GM19043 (cell line): ENCODE data around the gene DDI1.
"Not testable (repeated sequence)": the region's sequence is repeated elsewhere in the genome, so short reads cannot be mapped to it uniquely, and the experiment has no call there.

Experiments
- ATAC-seq: cut with Tn5 transposase; IDR thresholded peaks from one replicate; pipeline ENCODE4 v1.9.1; 2021; ENCODE audit warnings: low read depth; ENCODE audit not compliant: unreplicated experiment

DDI1 gene

DNA sequence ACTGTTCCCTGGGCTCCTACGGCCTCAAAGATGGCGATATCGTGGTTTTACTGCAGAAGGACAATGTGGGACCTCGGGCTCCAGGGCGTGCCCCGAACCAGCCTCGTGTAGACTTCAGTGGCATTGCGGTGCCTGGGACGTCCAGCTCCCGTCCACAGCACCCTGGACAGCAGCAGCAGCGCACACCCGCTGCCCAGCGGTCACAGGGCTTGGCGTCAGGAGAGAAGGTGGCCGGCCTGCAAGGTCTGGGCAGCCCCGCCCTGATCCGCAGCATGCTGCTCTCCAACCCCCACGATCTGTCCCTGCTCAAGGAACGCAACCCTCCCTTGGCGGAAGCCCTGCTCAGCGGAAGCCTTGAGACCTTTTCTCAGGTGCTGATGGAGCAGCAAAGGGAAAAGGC, 555 bp downstream of the DDI1 start:
- no peak for ATAC-seq

DNA sequence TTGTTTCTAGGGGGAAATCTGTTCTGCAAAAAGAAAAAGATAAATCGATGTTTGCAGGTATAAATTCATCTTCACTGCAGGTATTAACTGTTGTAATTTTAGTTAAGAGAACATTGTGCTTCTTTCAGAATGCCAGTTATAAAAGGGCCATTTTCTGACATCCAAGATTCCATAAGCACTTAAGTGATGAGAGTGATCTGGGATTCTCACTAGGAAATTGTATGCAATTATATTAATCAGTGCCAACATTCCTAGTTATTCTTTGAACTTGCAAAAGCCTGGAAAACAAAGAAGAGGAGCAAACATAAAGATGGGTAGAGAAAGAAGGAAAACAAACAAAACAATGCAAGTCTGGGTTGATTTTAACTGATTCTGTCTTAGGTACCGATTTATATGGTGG, 5.4 kb downstream of the DDI1 start:
- no peak for ATAC-seq

DNA sequence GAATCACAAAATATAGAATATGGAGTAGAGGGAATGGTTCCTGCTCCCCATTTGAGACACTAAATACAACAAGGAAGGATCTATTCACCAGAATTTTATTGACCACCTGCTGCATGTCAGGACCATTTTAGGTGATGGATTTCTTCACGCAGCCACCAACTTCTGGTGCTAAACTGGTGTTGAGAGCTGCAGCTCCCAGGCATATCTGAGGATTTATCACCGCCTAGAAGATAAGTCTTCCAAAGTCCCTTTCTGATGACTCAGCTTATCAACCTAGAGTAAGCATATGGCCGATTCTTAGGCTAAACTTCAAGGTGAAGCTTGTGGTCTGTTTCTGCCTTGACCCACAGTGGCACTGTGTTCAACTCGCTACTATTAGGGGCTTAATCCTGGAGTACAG, 6.7 kb downstream of the DDI1 start:
- no peak for ATAC-seq

DNA sequence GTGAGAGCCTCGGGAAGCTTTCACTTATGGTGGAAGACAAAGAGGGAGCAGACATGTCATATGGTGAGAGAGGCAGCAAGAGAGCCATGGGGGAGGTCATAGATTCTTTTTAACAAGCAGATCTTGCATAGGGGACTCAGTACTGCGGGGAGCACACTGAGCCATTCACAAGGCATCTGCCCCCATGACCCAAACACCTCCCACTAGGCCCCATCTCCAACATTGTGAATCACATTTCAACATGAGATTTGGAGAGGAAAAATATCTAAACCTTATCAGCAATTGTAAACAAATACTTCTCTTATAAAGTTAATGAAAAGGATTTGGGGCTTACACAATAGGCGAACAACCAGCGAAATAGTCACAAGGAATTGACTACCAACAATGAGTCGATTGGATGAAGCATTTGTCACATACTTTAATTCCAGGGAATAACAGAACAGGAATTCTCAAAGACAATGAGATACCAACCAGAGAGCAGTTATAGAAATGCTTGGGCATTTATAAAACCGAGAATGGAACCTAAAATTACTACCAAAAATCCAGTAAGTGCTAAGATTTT, 7.3 kb downstream of the DDI1 start:
- ATAC-seq = no peak

DNA sequence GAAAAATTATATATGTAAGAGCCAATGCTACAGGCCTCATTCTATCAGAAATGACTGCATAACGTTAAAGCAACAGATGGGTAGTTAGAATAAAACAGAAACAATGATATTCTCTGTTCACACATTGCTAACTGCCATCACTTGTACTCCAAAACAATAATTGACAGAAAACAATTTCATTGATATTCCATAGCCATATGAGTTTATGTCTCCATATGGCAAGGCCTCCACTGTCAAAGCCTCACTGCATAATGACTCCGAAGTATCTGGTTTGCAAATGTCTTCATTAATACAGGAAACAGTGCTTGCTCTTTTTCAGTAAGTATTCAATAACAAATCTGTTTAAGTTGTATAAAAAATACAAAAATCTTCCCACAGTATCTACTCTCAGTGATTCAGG, 9.9 kb downstream of the DDI1 start:
- ATAC-seq = no peak

DNA sequence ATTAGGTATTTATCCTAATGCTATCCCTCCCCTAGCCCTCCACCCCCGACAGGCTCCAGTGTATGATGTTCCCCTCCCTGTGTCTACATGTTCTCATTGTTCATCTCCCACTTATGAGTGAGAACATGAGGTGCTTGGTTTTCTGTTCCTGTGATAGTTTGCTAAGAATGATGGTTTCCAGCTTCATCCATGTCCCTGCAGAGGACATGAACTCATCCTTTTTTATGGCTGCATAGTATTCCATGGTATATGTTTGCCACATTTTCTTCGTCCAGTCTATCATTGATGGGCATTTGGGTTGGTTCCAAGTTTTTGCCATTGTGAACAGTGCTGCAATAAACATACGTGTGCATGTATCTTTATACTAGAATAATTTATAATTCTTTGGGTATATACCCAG, 10.4 kb downstream of the DDI1 start:
- ATAC-seq = not testable (repeated sequence)

DNA sequence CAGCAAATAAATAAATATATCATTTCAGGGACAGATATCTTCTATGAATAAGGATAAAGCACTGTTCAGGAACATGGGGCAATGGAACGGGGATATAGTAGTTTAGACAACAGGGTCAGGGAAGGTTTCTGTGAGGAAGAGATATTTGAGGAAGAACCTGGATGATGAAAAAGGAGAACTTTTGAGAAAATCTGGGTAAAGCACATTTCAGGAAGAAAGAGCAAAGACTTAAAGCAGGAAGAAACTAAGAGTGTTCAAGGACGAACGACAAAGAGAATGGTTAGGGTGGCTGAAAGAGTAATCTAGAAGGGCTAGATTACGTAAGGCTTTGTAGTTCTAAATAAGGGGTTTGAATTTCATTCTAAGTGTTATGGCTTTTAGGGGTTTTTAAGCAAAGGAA, 12.7 kb downstream of the DDI1 start:
- no peak for ATAC-seq

DNA sequence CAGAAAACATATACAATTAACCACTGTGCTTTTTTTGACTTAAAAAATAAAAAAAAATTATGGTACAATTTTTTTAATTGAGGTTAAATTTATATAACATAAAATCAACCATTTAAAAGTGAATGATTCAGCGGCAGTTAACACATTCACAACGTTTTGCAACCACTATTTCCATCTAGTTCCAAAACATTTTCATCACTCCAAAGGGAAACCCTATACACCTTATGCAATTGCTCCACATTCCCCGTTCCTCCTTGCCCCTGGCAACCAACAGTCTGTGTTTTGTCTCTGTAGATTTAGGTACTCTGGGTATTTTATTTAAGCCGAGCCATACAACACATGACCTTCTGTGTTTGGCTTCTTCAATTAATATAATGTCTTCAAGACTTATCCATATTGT, 15.3 kb downstream of the DDI1 start:
- no peak for ATAC-seq

DNA sequence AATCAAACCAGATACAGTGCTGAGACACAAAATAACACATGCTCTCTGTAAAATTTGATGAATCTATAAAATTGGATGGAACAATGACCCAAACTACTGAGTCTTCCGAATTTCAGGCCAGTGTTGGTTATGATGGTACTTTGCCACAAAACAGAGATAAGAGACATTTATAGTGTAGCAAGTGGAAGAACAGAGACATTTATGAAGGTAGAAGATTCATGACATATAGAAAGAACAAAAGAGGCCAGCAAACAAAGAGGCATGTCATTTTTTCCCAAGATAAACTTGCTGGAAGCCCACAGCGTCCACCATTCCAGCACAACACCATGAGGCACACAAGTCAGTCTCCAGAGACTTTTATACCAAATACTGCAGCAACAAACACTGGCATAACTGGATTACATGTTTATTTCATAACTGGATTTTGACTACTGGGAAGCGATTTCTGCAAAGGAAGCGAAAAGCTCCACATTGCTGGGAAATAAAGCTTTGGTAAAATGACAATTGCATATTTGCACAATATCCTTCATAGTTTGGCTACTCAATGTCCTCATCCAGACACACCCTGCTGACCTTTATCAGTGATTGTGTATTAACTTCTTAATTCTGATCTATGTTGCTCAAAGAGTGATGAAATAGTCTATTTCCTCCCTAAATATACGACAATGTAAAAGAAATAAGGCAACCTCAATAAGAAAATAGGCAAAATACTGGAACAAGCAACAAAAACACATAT, 17.5 kb downstream of the DDI1 start:
- no peak for ATAC-seq

DNA sequence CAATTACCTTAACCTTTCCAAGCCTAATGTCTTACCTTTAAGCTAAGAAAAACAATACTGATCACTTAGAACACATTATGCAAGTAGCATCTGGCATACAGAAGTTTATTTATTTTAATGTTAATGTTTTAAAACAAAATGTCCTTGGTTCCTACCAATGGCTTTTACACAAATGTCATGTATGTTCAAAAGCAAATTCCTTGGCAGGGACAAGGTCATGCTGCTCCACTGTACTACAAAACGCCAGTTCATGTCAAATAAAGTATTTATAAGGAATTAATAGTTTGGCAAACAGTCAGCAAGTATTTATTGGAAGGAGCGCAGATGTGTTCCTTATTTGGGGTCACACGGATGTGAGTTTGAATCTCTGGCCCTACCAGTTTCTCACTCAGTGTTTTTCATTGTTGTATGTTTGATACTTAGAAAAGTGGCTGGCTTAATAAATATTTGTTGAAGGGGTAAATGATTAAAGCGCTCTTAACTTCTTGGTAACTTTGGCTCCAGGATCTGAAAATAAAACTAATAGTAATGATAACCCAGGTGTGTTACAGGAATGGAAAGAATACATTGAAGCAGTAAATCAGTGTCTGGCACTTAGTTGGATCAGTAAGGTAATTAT, 18.6 kb downstream of the DDI1 start:
- no peak for ATAC-seq

DNA sequence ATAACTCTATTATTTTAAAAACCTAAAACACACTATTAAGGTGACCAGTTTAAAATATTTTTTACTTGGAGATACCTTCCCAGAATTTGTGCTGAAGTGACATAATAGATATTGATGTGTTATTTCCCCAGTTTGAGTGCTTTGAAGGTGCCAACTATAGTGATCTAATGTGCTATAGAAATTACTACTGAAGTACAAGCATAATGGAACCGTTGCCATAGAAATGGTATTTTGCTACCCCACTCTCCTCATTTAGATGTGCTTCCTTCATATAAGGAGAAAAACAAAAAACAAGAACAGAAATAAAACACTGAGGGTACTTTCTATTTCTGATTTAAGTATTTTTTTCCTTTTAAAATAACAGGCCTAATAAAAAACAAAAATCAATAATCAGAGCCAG, 19.2 kb downstream of the DDI1 start:
- no peak for ATAC-seq

DNA sequence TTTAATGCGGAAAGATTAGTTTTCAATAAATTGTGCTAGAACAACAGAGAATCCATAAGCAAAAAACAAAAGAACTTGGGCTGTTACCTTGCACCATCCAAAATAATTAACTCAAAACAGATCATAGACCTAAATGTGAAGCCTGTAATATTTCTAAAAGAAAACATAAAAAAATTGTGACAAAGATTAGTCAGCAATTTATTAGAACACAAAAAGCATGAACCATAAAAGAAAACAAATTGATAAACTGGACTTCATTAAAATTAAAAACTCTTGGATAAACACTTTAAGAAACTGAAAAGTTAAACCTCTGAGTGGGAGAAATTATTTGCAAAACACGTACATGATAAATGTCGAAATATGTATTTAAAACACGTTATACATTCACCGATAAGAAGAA, 21.5 kb downstream of the DDI1 start:
- ATAC-seq = no peak

DNA sequence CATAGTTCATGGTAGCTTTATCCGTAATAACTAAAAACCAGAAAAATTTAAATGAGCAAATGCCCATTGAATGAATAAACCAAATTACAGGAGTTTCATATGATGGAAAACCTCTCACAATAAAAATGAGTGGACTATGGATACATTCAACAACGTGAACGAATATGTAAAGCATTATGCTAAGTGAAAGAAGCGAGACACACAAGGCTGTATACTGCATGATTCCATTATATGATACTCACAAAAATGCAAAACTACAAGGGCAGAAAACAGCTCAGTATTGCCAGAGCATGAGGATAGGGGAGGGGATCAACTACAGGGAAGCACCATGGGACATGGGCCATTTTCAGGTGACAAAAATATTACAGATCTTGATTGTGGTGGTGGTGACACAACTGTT, 22.2 kb downstream of the DDI1 start:
- no peak for ATAC-seq

DNA sequence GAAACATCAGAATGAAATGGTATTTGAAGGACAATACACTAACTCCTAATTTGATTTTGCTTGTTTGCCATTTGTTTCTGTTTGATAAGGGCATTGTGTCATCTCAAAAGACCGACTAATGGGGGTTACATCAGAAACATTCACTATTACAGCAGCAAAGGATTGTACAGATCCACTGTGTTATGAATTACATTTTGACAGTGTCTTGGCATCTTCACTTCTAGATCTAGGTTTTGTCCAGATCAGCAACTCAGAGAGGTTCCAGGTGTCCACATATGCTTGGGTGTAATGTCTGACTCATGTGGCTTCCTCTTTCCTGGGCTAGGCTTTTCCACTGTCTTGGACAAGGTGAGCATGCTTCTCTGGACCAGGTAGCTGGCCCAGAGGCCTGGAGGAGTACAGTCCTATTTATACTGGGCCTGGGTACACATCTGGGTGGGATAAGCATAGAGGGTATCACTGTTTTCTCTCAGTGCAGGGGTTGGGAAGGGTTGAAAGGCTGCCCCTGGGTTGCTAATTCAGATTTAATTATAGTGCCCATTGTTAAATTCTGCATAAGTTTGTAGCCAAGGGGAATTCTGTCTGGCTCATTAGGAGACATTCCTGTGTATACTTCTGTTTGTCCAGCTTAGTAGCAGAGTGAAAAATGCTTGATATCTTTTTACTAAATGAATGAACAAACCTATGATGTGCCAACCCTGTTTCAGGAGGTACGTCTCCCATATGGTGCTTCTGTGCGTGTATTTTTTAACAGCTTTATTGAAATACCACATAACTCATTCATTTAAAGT, 23.8 kb downstream of the DDI1 start:
- ATAC-seq = no peak

DNA sequence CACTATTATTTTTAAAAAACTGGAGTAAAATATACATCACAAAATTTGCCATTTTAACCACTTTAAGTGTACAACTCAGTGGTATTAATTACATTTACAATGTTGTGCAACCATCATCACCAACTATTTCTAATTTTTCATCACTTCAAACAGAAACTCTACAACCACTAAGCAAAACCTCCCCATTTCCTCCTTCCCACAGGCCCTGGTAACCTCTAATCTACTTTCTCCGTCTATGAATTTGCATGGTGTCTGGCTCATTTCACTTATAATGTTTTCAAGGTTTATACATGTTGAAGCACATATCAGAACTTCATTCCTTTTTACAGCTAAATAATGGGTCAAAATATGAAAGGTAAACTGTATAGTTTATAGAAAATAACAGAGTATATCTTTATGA, 24.4 kb downstream of the DDI1 start:
- no peak for ATAC-seq

DNA sequence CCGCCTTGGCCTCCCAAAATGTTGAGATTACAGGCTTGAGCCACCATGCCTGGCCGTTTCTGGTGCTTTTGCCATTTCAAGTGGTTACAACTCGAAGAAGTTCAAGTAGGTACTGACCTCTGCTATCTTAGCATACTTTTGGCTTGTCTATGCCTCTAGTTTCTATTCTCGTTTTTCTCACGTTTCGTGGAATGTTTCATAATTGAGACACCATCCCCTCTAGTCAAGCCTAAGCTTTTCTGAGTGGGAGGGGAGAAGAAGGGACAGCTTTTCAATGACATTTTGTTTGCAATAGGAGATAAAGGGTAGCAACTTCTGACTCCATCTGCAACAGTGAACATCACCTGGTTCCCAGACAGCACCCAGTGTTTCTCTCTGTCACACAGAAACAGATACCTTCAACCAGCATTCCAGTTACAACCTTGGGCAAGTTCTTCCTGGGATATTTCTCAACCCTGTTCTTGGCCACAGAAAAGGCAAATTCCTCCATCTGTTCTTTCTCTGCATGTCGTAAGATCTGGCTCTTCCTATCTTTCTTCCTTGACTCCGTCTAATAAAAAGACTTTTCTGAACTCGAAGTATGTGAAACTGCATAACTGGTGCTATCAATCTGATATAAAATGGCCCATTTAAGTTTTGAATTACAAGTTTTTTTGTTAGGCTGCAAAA, 25.5 kb downstream of the DDI1 start:
- ATAC-seq = no peak

DNA sequence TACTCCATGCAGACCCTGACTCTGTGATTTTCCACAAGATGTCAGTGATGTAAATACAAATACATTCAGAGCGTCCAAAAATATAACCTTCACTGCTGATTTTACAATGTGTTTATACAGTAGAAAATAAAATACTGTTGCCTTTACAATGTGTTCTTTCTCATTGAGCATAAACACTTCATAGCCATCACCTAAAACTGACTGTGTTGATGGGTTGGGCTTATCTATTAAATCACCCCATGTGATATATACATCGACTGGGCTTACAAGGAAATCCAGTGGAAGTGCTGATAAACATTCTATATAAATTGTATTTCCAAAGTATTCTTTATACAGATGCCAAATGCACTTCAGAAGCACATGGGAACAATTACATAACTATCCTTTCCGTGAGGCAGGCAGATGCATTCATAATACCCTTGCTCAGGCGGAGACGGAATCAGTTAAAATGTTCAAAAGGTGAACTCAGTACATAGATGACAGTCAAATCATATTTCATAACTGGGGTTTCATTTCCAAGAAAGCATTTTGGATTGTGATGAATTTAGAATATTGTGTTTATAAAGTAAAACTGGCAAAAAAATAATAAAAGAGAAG, 27.7 kb downstream of the DDI1 start:
- ATAC-seq = no peak

DNA sequence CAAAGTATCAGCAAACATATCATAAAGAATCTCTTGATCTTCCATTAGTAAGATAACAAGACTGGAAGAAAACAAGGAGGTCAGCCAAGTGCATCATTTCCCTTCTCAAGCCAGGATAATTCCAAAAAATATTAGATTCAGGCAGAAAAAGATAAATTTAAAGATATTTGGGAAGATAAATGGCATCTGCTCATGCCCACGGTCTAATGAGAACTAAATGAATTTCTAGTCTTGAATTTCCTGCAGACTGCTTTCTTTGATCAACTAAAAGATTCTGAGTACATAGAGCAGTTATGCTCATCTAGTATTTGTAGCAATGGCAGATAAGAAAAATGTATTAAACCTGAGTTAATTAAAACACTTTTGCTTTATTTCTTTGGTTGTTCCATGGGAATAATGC, 31.1 kb downstream of the DDI1 start:
- no peak for ATAC-seq

DNA sequence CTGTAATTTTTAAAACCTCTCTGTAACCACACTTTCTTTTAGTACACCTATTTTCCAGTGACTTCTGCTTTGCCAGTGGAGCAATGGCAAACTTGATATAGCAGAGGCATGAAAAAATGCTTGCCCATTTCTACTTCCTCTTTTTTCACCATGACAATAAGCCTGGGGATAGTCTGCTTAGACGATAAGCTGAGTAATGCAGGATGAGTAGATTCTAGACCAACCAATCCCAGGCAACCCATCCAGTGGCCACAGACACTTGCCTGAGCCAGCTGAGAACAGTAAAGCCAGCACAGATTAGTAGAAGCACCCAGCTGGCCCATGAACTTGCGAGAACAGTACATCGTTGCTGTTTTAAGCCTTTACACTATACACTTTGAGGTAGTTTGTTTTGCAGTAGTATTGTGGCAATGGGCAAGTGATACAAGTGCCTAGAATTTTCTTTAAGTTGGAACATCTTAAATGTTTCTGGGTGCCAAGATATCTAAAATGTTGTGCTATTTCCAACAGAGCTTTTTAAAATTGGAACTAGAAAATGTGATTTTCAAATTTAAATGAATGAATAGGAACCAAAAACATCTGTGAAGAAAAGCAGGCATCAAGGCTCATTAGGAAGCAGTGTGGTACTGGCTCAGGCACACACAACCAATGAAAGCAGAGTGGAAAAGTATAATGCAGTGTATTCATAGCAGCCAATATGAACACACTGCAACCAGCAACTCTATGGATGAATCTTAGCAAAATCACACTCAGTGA, 37.7 kb downstream of the DDI1 start:
- peak; percentile 81 for ATAC-seq

DNA sequence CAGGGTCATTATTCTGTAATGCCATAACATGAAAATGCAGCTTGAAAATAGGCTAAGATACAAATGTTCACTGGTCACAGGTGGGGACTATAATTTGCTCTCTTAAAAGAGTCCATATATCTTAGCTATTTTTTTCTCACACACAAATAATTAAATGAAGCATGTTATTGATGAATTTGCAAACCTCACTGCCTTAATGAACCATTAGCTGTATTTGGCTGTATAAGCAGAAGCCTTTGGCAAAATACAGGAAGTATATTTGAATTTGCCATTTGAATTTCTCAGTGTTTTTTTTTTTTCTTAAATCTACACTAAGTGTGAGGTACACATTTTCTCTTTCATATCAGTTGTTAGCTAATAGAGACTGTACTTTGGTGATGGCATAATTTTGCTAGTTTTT, 38.7 kb downstream of the DDI1 start:
- ATAC-seq = no peak
